Measurements from ENCODE around the gene TRAIP.
"Not testable (repeated sequence)": the region's sequence is repeated elsewhere in the genome, so short reads cannot be mapped to it uniquely, and the experiment has no call there.

TRAIP gene

GRCh38 chr3:49856181-49857005 lies at the start of gene TRAIP:
TRAIP (minus strand) TSS chr3:49856564; CDS start chr3:49856453, 111 bp downstream.
- DNase-seq (ENCODE audit: low spot score), result peak; percentile 100

GRCh38 chr3:49904448-49904847 lies 48.1 kb upstream of the TRAIP start:
- not testable (repeated sequence) for DNase-seq (ENCODE audit: low spot score)

GRCh38 chr3:49903451-49904424 lies 47.4 kb upstream of the TRAIP start, which contains the start of gene MST1R:
MST1R (minus strand) TSS chr3:49903873; CDS start chr3:49903609, 264 bp downstream.
- DNase-seq (ENCODE audit: low spot score), result peak; percentile 67

- DNase-seq (ENCODE audit: low spot score), result no peak
Observed at GRCh38 chr3:49902511-49903345, 46.4 kb upstream of the TRAIP start.

- DNase-seq (ENCODE audit: low spot score), result no peak
Observed at GRCh38 chr3:49901366-49902339, 45.3 kb upstream of the TRAIP start.

GRCh38 chr3:49900491-49901153 lies 44.3 kb upstream of the TRAIP start:
- no peak for DNase-seq (ENCODE audit: low spot score)

- no peak for DNase-seq (ENCODE audit: low spot score)
Observed at GRCh38 chr3:49899815-49900214, 43.5 kb upstream of the TRAIP start.

GRCh38 chr3:49898991-49899390 lies 42.6 kb upstream of the TRAIP start:
- no peak for DNase-seq (ENCODE audit: low spot score)

- no peak for DNase-seq (ENCODE audit: low spot score)
Observed at GRCh38 chr3:49896345-49896744, 40.0 kb upstream of the TRAIP start.

GRCh38 chr3:49895791-49896190 lies 39.4 kb upstream of the TRAIP start:
- DNase-seq (ENCODE audit: low spot score), result no peak

GRCh38 chr3:49889296-49889695 lies 32.9 kb upstream of the TRAIP start:
- DNase-seq (ENCODE audit: low spot score), result no peak

GRCh38 chr3:49886922-49887265 lies 30.5 kb upstream of the TRAIP start:
- no peak for DNase-seq (ENCODE audit: low spot score)

- DNase-seq (ENCODE audit: low spot score), result peak; percentile 56
Observed at GRCh38 chr3:49883998-49884397, 27.6 kb upstream of the TRAIP start.

- no peak for DNase-seq (ENCODE audit: low spot score)
Observed at GRCh38 chr3:49882166-49882565, 25.8 kb upstream of the TRAIP start.

GRCh38 chr3:49880581-49881315 lies 24.4 kb upstream of the TRAIP start:
- DNase-seq (ENCODE audit: low spot score), result no peak

GRCh38 chr3:49879721-49880120 lies 23.4 kb upstream of the TRAIP start:
- no peak for DNase-seq (ENCODE audit: low spot score)

GRCh38 chr3:49878686-49879085 lies 22.3 kb upstream of the TRAIP start:
- DNase-seq (ENCODE audit: low spot score), result no peak

GRCh38 chr3:49877716-49878115 lies 21.4 kb upstream of the TRAIP start:
- DNase-seq (ENCODE audit: low spot score), result no peak

- no peak for DNase-seq (ENCODE audit: low spot score)
Observed at GRCh38 chr3:49876567-49876966, 20.2 kb upstream of the TRAIP start.

All from COLO829 (cell line).